Right atrium auricular region (tissue), 2 donors: ENCODE data around the gene MDH1B. TPM values are rescaled to one million over a fixed set of nuclear protein-coding genes. Genes with fewer than 3 reads are reported as not detected.

Source experiments
- DNase-seq: peaks from one replicate; pipeline ENCODE4 v3.0.0-alpha.2; 2019; ENCODE audit warnings: low spot score
- H3K27ac ChIP-seq, 2 donors: fragments of 200-600 bp; sonication (generic); 1 replicate in 1 of 2; 2 replicates in 1 of 2; pipeline ENCODE4 v1.5.1; 2016 to 2019
- H3K27me3 ChIP-seq, 2 donors: fragments of 200-600 bp; sonication (generic); one replicate each; pipeline versions ENCODE4 v1.5.1 to v1.6.0; 2017 to 2019
- H3K36me3 ChIP-seq: fragments of 200-600 bp; sonication (generic); one replicate; pipeline ENCODE4 v1.5.1; 2016
- H3K4me1 ChIP-seq, 2 donors: fragments of 200-600 bp; sonication (generic); one replicate each; pipeline versions ENCODE4 v1.5.1 to v1.6.0; 2017 to 2019
- H3K4me3 ChIP-seq, 2 donors: fragments of 200-600 bp; sonication (generic); 1 replicate in 1 of 2; 2 replicates in 1 of 2; pipeline ENCODE4 v1.5.1; 2017 to 2019; ENCODE audit warnings: mild to moderate bottlenecking in 1 of 2, moderate library complexity in 1 of 2
- H3K9me3 ChIP-seq, 2 donors: fragments of 200-600 bp; sonication (generic); one replicate each; pipeline ENCODE4 v1.5.1; 2019
- total RNA-seq, 2 donors: library from RNA; depleted of rRNA; stranded (reverse); fragments of >200 nt; gene quantifications; one replicate each; pipeline ENCODE4 v1.1.0, GENCODE V29; 2016
- TF ChIP-seq, protein P1 (sequence below), 2 donors: fragments of 200-600 bp; sonication (generic); IDR thresholded peaks; one replicate each; pipeline ENCODE4 v1.5.1; 2019; ENCODE audit warnings: antibody characterized with exemption in 2 of 2

Gene MDH1B
- total RNA-seq, 2 donors from 2014 or later, result 0.33 to 1.1 TPM

DNA sequence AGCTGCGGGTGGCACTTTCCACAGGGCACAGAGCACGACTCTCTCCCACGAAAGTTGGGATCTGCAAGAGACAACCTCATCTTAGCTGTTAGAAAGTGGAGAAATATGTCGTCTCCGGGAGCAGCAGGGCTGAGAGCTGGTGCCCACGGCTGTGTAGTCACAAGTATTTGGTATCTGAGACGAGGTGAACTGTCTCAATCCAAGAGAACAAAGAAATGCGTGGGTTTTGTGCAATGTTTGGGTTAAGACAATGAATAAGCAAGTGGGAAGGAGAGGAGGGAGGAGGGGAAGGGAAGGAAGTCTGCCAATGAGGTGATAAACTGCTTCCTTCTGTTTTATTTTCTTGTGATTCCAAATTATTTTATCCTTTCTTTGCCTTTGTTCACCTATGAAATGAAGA lies 65.0 kb downstream of the MDH1B start:
- Histone ChIP-seq H3K4me1 (no peaks in the 10 kb centered on the region), H3K4me3 (no peak overlapping the region), H3K36me3 (no peaks in the 10 kb centered on the region), H3K27ac (no peak overlapping the region), H3K27me3 (no peaks in the 10 kb centered on the region), H3K9me3 (no peaks in the 10 kb centered on the region)
- TF ChIP-seq, protein P1, sequence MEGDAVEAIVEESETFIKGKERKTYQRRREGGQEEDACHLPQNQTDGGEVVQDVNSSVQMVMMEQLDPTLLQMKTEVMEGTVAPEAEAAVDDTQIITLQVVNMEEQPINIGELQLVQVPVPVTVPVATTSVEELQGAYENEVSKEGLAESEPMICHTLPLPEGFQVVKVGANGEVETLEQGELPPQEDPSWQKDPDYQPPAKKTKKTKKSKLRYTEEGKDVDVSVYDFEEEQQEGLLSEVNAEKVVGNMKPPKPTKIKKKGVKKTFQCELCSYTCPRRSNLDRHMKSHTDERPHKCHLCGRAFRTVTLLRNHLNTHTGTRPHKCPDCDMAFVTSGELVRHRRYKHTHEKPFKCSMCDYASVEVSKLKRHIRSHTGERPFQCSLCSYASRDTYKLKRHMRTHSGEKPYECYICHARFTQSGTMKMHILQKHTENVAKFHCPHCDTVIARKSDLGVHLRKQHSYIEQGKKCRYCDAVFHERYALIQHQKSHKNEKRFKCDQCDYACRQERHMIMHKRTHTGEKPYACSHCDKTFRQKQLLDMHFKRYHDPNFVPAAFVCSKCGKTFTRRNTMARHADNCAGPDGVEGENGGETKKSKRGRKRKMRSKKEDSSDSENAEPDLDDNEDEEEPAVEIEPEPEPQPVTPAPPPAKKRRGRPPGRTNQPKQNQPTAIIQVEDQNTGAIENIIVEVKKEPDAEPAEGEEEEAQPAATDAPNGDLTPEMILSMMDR (IDR thresholded peaks at IDR 0.05), result no peak
- DNase-seq, result no peak

DNA sequence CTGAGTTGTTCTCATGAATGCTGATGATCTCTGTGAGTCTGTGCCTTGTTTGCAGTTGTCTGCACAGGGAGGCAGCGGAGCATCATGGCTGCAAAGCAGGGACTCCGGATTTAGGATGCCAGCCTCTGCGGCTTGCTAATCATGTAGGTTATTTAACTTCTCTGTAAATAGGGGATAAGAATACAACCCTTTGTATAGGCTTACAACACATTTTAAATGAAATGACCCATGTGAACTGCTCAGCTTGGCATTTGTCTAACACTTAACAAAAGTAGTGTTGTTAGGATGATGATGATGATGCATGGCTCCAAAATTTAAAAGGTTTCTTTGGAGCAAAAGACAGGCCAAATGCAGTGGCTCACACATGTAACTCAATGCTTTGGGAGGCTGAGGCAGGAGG lies 66.3 kb downstream of the MDH1B start:
- Histone ChIP-seq H3K27me3 (no peaks in the 10 kb centered on the region), H3K36me3 (no peaks in the 10 kb centered on the region), H3K9me3 (no peaks in the 10 kb centered on the region), H3K27ac (no peak overlapping the region), H3K4me1 (no peaks in the 10 kb centered on the region), H3K4me3 (no peak overlapping the region)
- TF ChIP-seq, protein P1 (IDR thresholded peaks at IDR 0.05), result no peak
- DNase-seq, result no peak

DNA sequence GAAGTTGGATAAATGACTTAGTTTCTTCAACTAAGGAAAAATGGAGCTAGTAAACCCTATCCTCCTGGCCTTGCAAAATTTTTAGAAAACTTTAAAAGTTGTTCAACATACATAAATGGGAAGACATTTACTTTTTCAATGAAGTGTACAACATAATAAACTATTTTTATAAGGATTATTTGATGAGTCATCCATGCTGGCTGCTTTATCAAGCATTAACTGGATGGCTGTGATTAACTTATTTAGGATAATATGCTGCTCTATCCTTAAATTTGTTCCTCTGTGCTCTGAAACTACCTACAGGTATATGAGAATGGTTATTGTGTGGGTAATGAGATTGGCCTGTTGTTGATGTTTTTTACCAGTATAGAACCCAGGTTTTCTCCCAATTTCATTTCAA lies 68.2 kb downstream of the MDH1B start:
- Histone ChIP-seq H3K4me3 (no peak overlapping the region), H3K36me3 (no peaks in the 10 kb centered on the region), H3K27me3 (no peaks in the 10 kb centered on the region), H3K9me3 (no peaks in the 10 kb centered on the region), H3K4me1 (no peaks in the 10 kb centered on the region), H3K27ac (no peak overlapping the region)
- TF ChIP-seq, protein P1 (IDR thresholded peaks at IDR 0.05), result no peak
- DNase-seq, result no peak

DNA sequence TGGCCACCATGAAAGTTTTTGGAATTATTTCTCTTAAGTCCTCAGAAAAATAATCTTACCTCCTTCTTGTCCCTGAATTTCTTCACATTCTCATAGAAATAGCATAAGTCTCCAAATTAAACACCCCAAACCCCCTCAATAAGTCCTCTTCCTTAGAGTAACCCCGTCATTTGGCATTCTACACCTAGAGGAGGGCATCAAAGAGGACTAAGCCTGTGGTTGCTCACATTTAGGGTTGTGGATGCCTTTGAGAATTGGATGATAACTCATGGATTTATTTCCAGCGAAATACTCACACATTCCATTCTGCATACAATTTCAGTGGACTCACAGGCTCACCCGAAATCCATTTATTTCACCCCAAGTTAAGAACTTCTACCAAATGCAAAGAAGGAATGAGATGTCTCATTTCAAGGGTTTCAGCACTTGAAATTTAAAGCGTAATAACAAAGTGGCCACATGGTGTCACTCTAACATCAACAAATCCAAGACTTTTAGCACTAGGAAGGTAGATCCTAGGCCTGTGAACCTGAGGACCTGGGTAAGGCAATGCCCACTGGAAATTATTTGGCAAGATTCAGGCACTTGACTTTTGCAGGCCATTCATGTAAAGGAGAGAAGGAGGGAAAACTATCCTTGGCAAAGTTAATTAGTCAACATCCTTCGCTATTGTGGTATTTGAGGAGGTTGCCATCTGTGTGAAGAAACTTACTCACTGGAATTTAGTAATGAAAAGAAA lies 71.6 kb downstream of the MDH1B start:
- Histone ChIP-seq H3K36me3 (no peaks in the 10 kb centered on the region), H3K9me3 (no peaks in the 10 kb centered on the region), H3K4me1 (no peaks in the 10 kb centered on the region), H3K4me3 (no peak overlapping the region), H3K27ac (no peak overlapping the region), H3K27me3 (no peaks in the 10 kb centered on the region)
- no peak for DNase-seq
- TF ChIP-seq, protein P1 (IDR thresholded peaks at IDR 0.05), result peak; percentile 43 to 77

DNA sequence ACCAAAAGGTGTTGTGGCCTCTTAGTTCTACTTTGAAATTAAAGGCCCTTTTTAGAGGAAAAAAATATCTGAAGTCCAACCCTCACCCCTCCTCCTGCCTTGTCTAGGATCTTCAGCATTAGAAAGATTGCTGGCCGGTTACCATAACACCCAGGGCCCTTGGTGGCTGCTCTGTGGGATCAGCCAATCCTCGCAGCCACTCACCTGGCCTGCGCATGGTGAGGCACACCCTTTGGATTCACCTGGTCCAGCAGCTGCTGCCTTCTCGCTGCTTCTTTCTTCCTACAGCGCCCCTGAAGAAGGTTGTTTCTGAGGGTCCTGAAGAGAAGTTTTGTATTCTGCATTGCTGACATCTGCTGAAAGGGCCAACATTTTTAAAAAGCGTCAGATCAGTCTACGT lies 72.2 kb downstream of the MDH1B start:
- no peak overlapping the region for H3K27ac ChIP-seq
- TF ChIP-seq, protein P1 (IDR thresholded peaks at IDR 0.05), result no peak
- no peak overlapping the region for H3K4me3 ChIP-seq
- DNase-seq, result no peak
- no peaks in the 10 kb centered on the region for H3K4me1 ChIP-seq
- no peaks in the 10 kb centered on the region for H3K9me3 ChIP-seq
- H3K27me3 ChIP-seq, result no peaks in the 10 kb centered on the region
- H3K36me3 ChIP-seq, result no peaks in the 10 kb centered on the region

DNA sequence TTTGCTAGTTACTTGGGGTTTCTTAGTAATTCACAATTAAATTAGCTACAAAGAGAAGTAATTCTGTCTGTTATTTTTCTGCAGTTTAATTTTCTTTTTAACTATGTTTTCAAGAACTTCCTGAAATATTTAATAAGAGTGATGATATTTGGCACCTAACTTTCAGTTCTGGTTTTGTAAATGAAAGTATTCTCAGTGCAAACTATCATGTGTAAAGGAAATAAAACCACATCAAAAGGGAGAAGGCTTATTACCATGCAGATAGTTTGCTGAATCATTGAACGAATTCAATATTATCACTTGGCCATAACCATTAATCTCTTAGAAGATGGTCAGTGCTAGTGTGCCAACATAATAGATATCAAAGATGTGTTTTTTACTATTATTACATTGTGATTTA lies 76.1 kb downstream of the MDH1B start:
- Histone ChIP-seq H3K9me3 (no peaks in the 10 kb centered on the region), H3K4me1 (no peaks in the 10 kb centered on the region), H3K4me3 (no peak overlapping the region), H3K36me3 (no peaks in the 10 kb centered on the region), H3K27ac (no peak overlapping the region), H3K27me3 (no peaks in the 10 kb centered on the region)
- TF ChIP-seq, protein P1 (IDR thresholded peaks at IDR 0.05), result no peak
- DNase-seq, result no peak
